NB4 (cell line): ENCODE results near the gene WASF3.

Source experiments
- MYC ChIP-seq: IDR thresholded peaks from 2 replicates; pipeline ENCODE4 v1.6.1; 2011; ENCODE audit warnings: low read depth, low read length
- POLR2A ChIP-seq: IDR thresholded peaks from 2 replicates; pipeline ENCODE4 v1.6.1; 2011; ENCODE audit warnings: mild to moderate bottlenecking; ENCODE audit not compliant: insufficient read length; ENCODE audit errors: extremely low read depth
- TF ChIP-seq, protein P1 (sequence below): IDR thresholded peaks from one replicate; pipeline ENCODE4 v1.5.1; 2012; ENCODE audit warnings: low read depth, low read length
- TF ChIP-seq, protein P2 (sequence below): IDR thresholded peaks from 2 replicates; pipeline ENCODE4 v1.6.1; 2011; ENCODE audit warnings: low read depth, low read length

DNA sequence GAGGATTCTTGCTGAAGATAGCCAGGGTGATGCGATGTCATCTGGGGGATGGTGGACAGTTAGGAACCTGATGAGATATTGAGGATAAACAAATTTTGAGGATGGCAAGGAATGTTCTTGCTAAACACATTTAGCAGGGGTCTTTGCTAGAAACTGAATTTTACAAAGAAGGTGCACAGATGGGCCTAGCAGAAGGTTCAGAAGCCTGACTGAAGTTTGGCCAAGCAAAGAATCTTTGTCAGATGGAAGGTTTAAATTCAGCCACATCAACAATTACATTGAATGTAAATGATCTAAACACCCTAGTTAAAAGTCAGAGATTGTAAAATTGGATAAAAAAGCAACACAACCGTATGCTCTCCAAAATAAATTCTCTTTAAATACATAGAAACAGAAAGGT lies 68.8 kb downstream of the WASF3 start:
- TF ChIP-seq, protein P1, sequence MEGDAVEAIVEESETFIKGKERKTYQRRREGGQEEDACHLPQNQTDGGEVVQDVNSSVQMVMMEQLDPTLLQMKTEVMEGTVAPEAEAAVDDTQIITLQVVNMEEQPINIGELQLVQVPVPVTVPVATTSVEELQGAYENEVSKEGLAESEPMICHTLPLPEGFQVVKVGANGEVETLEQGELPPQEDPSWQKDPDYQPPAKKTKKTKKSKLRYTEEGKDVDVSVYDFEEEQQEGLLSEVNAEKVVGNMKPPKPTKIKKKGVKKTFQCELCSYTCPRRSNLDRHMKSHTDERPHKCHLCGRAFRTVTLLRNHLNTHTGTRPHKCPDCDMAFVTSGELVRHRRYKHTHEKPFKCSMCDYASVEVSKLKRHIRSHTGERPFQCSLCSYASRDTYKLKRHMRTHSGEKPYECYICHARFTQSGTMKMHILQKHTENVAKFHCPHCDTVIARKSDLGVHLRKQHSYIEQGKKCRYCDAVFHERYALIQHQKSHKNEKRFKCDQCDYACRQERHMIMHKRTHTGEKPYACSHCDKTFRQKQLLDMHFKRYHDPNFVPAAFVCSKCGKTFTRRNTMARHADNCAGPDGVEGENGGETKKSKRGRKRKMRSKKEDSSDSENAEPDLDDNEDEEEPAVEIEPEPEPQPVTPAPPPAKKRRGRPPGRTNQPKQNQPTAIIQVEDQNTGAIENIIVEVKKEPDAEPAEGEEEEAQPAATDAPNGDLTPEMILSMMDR: no peak
- TF ChIP-seq POLR2A (no peak), MYC (no peak)
- TF ChIP-seq, protein P2, sequence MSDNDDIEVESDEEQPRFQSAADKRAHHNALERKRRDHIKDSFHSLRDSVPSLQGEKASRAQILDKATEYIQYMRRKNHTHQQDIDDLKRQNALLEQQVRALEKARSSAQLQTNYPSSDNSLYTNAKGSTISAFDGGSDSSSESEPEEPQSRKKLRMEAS: no peak
